Heart right ventricle (tissue), 16 donors: ENCODE data around the gene TBC1D2. TPM values are rescaled to one million over a fixed set of nuclear protein-coding genes. Genes with fewer than 3 reads are reported as not detected.
"Not testable (repeated sequence)": the region's sequence is repeated elsewhere in the genome, so short reads cannot be mapped to it uniquely, and the experiment has no call there.

ENCODE experiments used
- ATAC-seq, 8 donors: fragments of 200-7000 bp; cut with Tn5 transposase; one replicate each; pipeline ENCODE4 v1.9.1; 2020; ENCODE audit warnings: mild to moderate bottlenecking in 8 of 8, moderate library complexity in 8 of 8, moderate number of reproducible peaks in 1 of 8
- DNase-seq, 2 donors: peaks; one replicate each; pipeline ENCODE4 v3.0.0-alpha.2; 2020
- H3K27ac ChIP-seq, 10 donors: fragments of 200-600 bp; sonication (generic) in 2 of 10; one replicate each; pipeline versions ENCODE4 v1.5.0 to v1.8.0; 2020 to 2022; ENCODE audit warnings: mild to moderate bottlenecking in 3 of 10
- H3K27me3 ChIP-seq, 7 donors: fragments of 200-600 bp; one replicate each; pipeline ENCODE4 v1.8.0; 2021 to 2022; ENCODE audit warnings: mild to moderate bottlenecking in 2 of 7
- H3K36me3 ChIP-seq, 9 donors: fragments of 200-600 bp; sonication (generic) in 1 of 9; one replicate each; pipeline versions ENCODE4 v1.5.0 to v1.8.0; 2020 to 2022; ENCODE audit warnings: mild to moderate bottlenecking in 2 of 9
- H3K4me1 ChIP-seq, 9 donors: fragments of 200-600 bp; sonication (generic) in 1 of 9; one replicate each; pipeline versions ENCODE4 v1.5.0 to v1.8.0; 2020 to 2022; ENCODE audit warnings: mild to moderate bottlenecking in 4 of 9
- H3K4me3 ChIP-seq, 10 donors: fragments of 200-600 bp; sonication (generic) in 2 of 10; one replicate each; pipeline versions ENCODE4 v1.5.0 to v1.8.0; 2020 to 2022; ENCODE audit warnings: mild to moderate bottlenecking in 7 of 10, moderate library complexity in 2 of 10
- H3K9me3 ChIP-seq, 11 donors: fragments of 200-600 bp in 10 of 11; sonication (generic) in 2 of 11; one replicate each; pipeline versions ENCODE4 v1.5.0 to v1.8.0; 2013 to 2022; ENCODE audit warnings: mild to moderate bottlenecking in 2 of 11, control low read depth in 1 of 11, moderate library complexity in 1 of 11
- CTCF ChIP-seq, 9 donors: fragments of 200-600 bp; sonication (generic) in 2 of 9; IDR thresholded peaks; one replicate each; pipeline versions ENCODE4 v1.5.0 to v1.8.0; 2021 to 2022; ENCODE audit warnings: antibody characterized with exemption in 9 of 9, mild to moderate bottlenecking in 5 of 9, moderate library complexity in 1 of 9
- WGBS, 2 donors: extraction: QIAGEN DNeasy Blood & Tissue Kit; methylation state at CpG; one replicate each; pipeline ENCODE4 v1.1.7; 2013; ENCODE audit warnings: inconsistent platforms in 1 of 2; 5-methylcytosine and 5-hydroxymethylcytosine counted together
- intact Hi-C, 10 donors: fragments of 100-400 bp; cut with DNase I; formaldehyde crosslinking; loops; one replicate each; pipeline versions ENCODE4 v1.11.1 to v1.14.2; 2022
- polyA plus RNA-seq, 2 donors: library from polyadenylated mRNA; stranded (reverse); fragments of 200-250 nt; gene quantifications; one replicate each; pipeline ENCODE4 v1.2.3, GENCODE V29; 2013
- total RNA-seq, 10 donors: library from RNA; stranded (reverse); fragmentation: NEBNext Ultra II Directional in 3 of 10; extraction: Animal tissue kit (Norgen Biotek cat#: 25700) in 3 of 10; gene quantifications; one replicate each; pipeline versions ENCODE4 v1.2.1 to v1.2.4, GENCODE V29; 2021 to 2023
- donor health status: Arrhythmogenic right ventricular cardiomyopathy.
- donor health status: ischemic (EF 13 %, LVEDD 7.1; RV severe dilation, severe dysfunction).
- donor health status: healthy with polysubstance abuse.
- donor health status: DM: no; HTN: yes; CAD: no.
- donor health status: DM: no; HTN: no; CAD: no.
- donor health status: ischemic (EF 25% LVEDD 6.9; RV normal size, moderate dysfunction).
- donor health status: ischemic (EF 25% LVEDD 5.7; RV mildly dilated, moderate dysfunction).
- donor health status: healthy.
- donor health status: DM: yes; HTN: yes; CAD: no.
- donor health status: Ischemic cardiomyopathy.
- donor health status: ischemic (EF 35%, LVEDD 5.7; RV mildly dilated, moderate dysfunction).
- donor health status: nonischemic (EF 11% LVEDD 7.7; RV severe dilation, severe dysfunction).
- donor health status: DM: yes; HTN: yes; CAD: no.
- donor health status: PGD.
- donor health status: ischemic (EF 29% LVEDD 5.4; RV normal size, mild dysfunction).
- donor health status: nonischemic (EF 23%, LVEDD 6.1; RV moderate dilation, normal function).

The TBC1D2 gene
- total and polyA plus RNA-seq, 12 donors, result 0.49 to 4.3 (median 1.9) TPM

GRCh38 chr9:98287384-98287783 is 31.9 kb upstream of the TBC1D2 start:
- Histone ChIP-seq H3K4me1 (no peaks in the 10 kb centered on the region), H3K27ac (no peak overlapping the region), H3K4me3 (no peak overlapping the region), H3K9me3 (no peaks in the 10 kb centered on the region), H3K36me3 (no peaks in the 10 kb centered on the region), H3K27me3 (peaks cover 0 to 29% (median 7%) of the 10 kb centered on the region in 7 donors)
- 95 to 97% methylated on average over 4 of the region's 4 CpGs for WGBS, 2 donors
- TF ChIP-seq CTCF (IDR thresholded peaks at IDR 0.05), result no peak
- no peak for DNase-seq
- no peak for ATAC-seq
- intact Hi-C loops, result no loop called here

GRCh38 chr9:98285446-98285845 is 30.0 kb upstream of the TBC1D2 start:
- H3K9me3 ChIP-seq, result no peaks in the 10 kb centered on the region
- H3K27me3 ChIP-seq, result peaks cover 0 to 36% (median 13%) of the 10 kb centered on the region in 7 donors
- intact Hi-C loops, result no loop called here
- no peak overlapping the region for H3K27ac ChIP-seq
- no peak overlapping the region for H3K4me3 ChIP-seq
- no peak for TF ChIP-seq CTCF (IDR thresholded peaks at IDR 0.05)
- no peaks in the 10 kb centered on the region for H3K36me3 ChIP-seq
- no peaks in the 10 kb centered on the region for H3K4me1 ChIP-seq
- ATAC-seq (no peak), DNase-seq (no peak)
- WGBS, 2 donors, result 64 to 69% methylated on average over 4 of the region's 4 CpGs

DNA sequence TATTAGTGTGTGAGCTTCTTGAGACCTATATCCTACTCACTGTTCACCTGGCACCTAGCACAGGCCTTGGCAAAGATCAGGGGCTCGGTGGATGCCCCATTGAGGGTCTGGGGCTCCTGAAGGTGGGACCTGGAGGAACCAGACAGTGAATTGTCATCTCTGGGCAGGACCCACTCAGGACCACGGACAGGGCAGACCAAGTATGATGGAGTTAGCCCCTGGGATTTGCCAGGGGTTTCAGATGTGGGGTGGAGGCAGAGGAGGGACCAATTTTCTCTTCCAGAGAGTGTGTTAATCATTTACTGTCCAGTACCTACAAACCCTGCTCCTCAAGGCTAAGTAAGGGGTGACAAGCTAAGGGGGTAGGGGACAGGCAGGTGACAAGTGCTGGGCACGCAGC is 29.3 kb upstream of the TBC1D2 start:
- H3K4me3 ChIP-seq, result no peak overlapping the region
- no peak for TF ChIP-seq CTCF (IDR thresholded peaks at IDR 0.05)

GRCh38 chr9:98283143-98283542 is 27.7 kb upstream of the TBC1D2 start:
- WGBS, 2 donors, result 73 to 89% methylated on average over 7 of the region's 7 CpGs
- DNase-seq, H3K4me3 ChIP-seq, intact Hi-C loops, H3K27ac ChIP-seq, ATAC-seq, H3K9me3 ChIP-seq, H3K36me3 ChIP-seq, H3K4me1 ChIP-seq: not testable (repeated sequence)
- H3K27me3 ChIP-seq, result peaks cover 0 to 56% (median 26%) of the 10 kb centered on the region in 7 donors

More for the DNA sequence above, 29.3 kb upstream of the TBC1D2 start:
- Histone ChIP-seq H3K36me3 (no peaks in the 10 kb centered on the region), H3K9me3 (no peaks in the 10 kb centered on the region), H3K27ac (no peak overlapping the region), H3K4me1 (no peaks in the 10 kb centered on the region), H3K27me3 (peaks cover 0 to 40% (median 20%) of the 10 kb centered on the region in 7 donors)
- intact Hi-C loops, result no loop called here
- ATAC-seq, result no peak
- WGBS, 2 donors, result 72% methylated on average over 3 of the region's 3 CpGs
- DNase-seq, result no peak

DNA sequence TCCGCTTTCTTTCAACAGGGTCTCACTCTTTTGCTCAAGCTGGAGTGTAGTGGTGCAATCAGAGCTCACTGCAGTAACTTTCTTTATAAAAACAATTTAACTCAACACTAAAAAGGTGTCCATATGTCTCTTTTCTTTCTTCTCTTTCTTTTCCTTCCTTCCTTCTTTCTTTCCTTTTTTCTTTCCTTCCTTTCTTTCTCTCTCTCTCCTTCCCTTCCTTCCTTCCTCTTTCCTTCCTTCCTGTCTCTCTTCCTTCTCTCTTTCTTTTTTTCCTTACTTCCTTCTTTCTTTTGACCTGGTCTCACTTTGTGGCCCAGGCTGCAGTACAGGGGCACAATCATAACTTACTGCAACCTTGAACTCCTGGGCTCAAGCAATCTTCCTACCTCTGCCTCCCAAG is 25.8 kb upstream of the TBC1D2 start:
- intact Hi-C loops, result no loop called here
- Histone ChIP-seq H3K9me3 (no peaks in the 10 kb centered on the region), H3K27me3 (peaks cover 0 to 70% (median 31%) of the 10 kb centered on the region in 7 donors), H3K36me3 (no peaks in the 10 kb centered on the region), H3K4me1 (no peaks in the 10 kb centered on the region), H3K4me3 (no peak overlapping the region), H3K27ac (no peak overlapping the region)
- DNase-seq (no peak), ATAC-seq (no peak)
- 88% methylated on average over 1 of the region's 1 CpG for WGBS, 2 donors
- TF ChIP-seq CTCF (IDR thresholded peaks at IDR 0.05), result no peak
